ENCODE results near the gene ERC1.
"Not testable (repeated sequence)": the region's sequence is repeated elsewhere in the genome, so short reads cannot be mapped to it uniquely, and the experiment has no call there.

The ERC1 gene

GRCh38 chr12:988646-989045 lies 2.4 kb upstream of the ERC1 start:
- DNase-seq, result no peak

GRCh38 chr12:989051-989450 lies 2.0 kb upstream of the ERC1 start:
- no peak for DNase-seq

- peak; percentile 66 to 79 for DNase-seq
These were observed 1.0 kb upstream of the ERC1 start for GRCh38 chr12:989751-990660.

GRCh38 chr12:991350-992333 lies 619 bp downstream of the ERC1 start:
- peak; percentile 71 to 80 for DNase-seq

- no peak for DNase-seq
These were observed 1.6 kb downstream of the ERC1 start for GRCh38 chr12:992647-993046.

GRCh38 chr12:996881-997280 lies 5.9 kb downstream of the ERC1 start:
- DNase-seq, result no peak

GRCh38 chr12:997505-997904 lies 6.5 kb downstream of the ERC1 start:
- DNase-seq, result no peak

- no peak for DNase-seq
These were observed 7.2 kb downstream of the ERC1 start for GRCh38 chr12:998020-998874.

GRCh38 chr12:999736-1000135 lies 8.7 kb downstream of the ERC1 start:
- not testable (repeated sequence) for DNase-seq

- no peak for DNase-seq
These were observed 10.5 kb downstream of the ERC1 start for GRCh38 chr12:1001507-1001906.

- no peak for DNase-seq
These were observed 12.7 kb downstream of the ERC1 start for GRCh38 chr12:1003600-1004271.

- no peak for DNase-seq
These were observed 15.2 kb downstream of the ERC1 start for GRCh38 chr12:1006255-1006654.

- no peak for DNase-seq
These were observed 16.3 kb downstream of the ERC1 start for GRCh38 chr12:1007276-1007675.

GRCh38 chr12:1007994-1008393 lies 17.0 kb downstream of the ERC1 start:
- DNase-seq, result no peak

- no peak for DNase-seq
These were observed 20.1 kb downstream of the ERC1 start for GRCh38 chr12:1011091-1011490.

GRCh38 chr12:1013618-1014489 lies 22.8 kb downstream of the ERC1 start:
- DNase-seq, result no peak

GRCh38 chr12:1019283-1019682 lies 28.3 kb downstream of the ERC1 start:
- no peak for DNase-seq

GRCh38 chr12:1020389-1020788 lies 29.4 kb downstream of the ERC1 start:
- no peak for DNase-seq

- no peak for DNase-seq
These were observed 31.3 kb downstream of the ERC1 start for GRCh38 chr12:1022032-1022970.

GRCh38 chr12:1030779-1031178 lies 39.8 kb downstream of the ERC1 start:
- DNase-seq, result no peak

All from NCI-H2081 (cell line).